HG02588 (cell line): ENCODE data around the gene FBXW11.
"Not testable (repeated sequence)": the region's sequence is repeated elsewhere in the genome, so short reads cannot be mapped to it uniquely, and the experiment has no call there.

Experiments used
- ATAC-seq: cut with Tn5 transposase; IDR thresholded peaks from one replicate; pipeline ENCODE4 v1.9.1; 2021; ENCODE audit warnings: mild to moderate bottlenecking, moderate library complexity; ENCODE audit not compliant: unreplicated experiment

The FBXW11 gene

GRCh38 chr5:171915700-171916099 lies 90.7 kb downstream of the FBXW11 start:
- ATAC-seq = not testable (repeated sequence)

- no peak for ATAC-seq
These were observed 91.6 kb downstream of the FBXW11 start for GRCh38 chr5:171914726-171915338.

- ATAC-seq = no peak
These were observed 92.5 kb downstream of the FBXW11 start for GRCh38 chr5:171913987-171914273.

GRCh38 chr5:171911152-171911551 lies 95.3 kb downstream of the FBXW11 start:
- no peak for ATAC-seq

- ATAC-seq = no peak
These were observed 97.8 kb downstream of the FBXW11 start for GRCh38 chr5:171908638-171909037.

GRCh38 chr5:171907725-171908343 lies 98.6 kb downstream of the FBXW11 start:
- peak; percentile 48 for ATAC-seq

GRCh38 chr5:171906703-171907590 lies 99.5 kb downstream of the FBXW11 start:
- no peak for ATAC-seq

- ATAC-seq = no peak
These were observed 100.3 kb downstream of the FBXW11 start for GRCh38 chr5:171906066-171906570.

- no peak for ATAC-seq
These were observed 101.6 kb downstream of the FBXW11 start for GRCh38 chr5:171904886-171905285.

- no peak for ATAC-seq
These were observed 104.7 kb downstream of the FBXW11 start for GRCh38 chr5:171901764-171902163.

GRCh38 chr5:171899792-171900191 lies 106.6 kb downstream of the FBXW11 start:
- ATAC-seq = no peak

GRCh38 chr5:171898879-171899278 lies 107.6 kb downstream of the FBXW11 start:
- no peak for ATAC-seq

GRCh38 chr5:171898386-171898785 lies 108.1 kb downstream of the FBXW11 start:
- ATAC-seq = no peak

GRCh38 chr5:171897231-171897630 lies 109.2 kb downstream of the FBXW11 start:
- no peak for ATAC-seq

GRCh38 chr5:171895081-171895480 lies 111.4 kb downstream of the FBXW11 start:
- ATAC-seq = no peak

- no peak for ATAC-seq
These were observed 113.0 kb downstream of the FBXW11 start for GRCh38 chr5:171893290-171893886.

- ATAC-seq = no peak
These were observed 114.8 kb downstream of the FBXW11 start for GRCh38 chr5:171891595-171891994.

- ATAC-seq = no peak
These were observed 115.3 kb downstream of the FBXW11 start for GRCh38 chr5:171891150-171891549.

GRCh38 chr5:171888051-171888481 lies 118.4 kb downstream of the FBXW11 start:
- no peak for ATAC-seq

GRCh38 chr5:171886037-171886436 lies 120.4 kb downstream of the FBXW11 start:
- not testable (repeated sequence) for ATAC-seq

- ATAC-seq = no peak
These were observed 124.3 kb downstream of the FBXW11 start for GRCh38 chr5:171882118-171882517.
